Measurements from ENCODE around the gene IL13RA1. TPM values are rescaled to one million over a fixed set of nuclear protein-coding genes. Genes with fewer than 3 reads are reported as not detected.

The IL13RA1 gene
- 28.2 TPM for total RNA-seq (2021; ENCODE audit: unreplicated experiment)
- polyA plus RNA-seq (2012) = 10.6 and 11.3 TPM in 2 replicates
- Bru-seq, nascent RNA = percentile 67 among the genes with signal in this experiment
- BruChase-seq, experiment 1, labeled RNA remaining after a 6-hour chase = percentile 79 among the genes with signal in this experiment
- percentile 67 among the genes with signal in this experiment for BruChase-seq, experiment 2, labeled RNA remaining after a 2-hour chase
- long read RNA-seq, full-length matches to known transcripts = 36 of 59 reads
- long read RNA-seq, partial matches to known transcripts = 11 of 59 reads
- long read RNA-seq, other reads (novel, unspliced or antisense) = 12 of 59 reads

GRCh38 chrX:118726887-118727685 is at the start of gene IL13RA1:
Gene IL13RA1, plus strand, starts transcription at chrX:118727606. Its CDS starts 33 bp downstream, at chrX:118727639.
- DNase-seq (ENCODE audit: low read depth, low spot score) (peak; percentile 60), ATAC-seq (peak; percentile 92)
- TF ChIP-seq SP1 (IDR thresholded peaks at IDR 0.05; ENCODE audit: low read depth) (peak; percentile 39), EZH2 (IDR thresholded peaks at IDR 0.05) (no peak), MAX (IDR thresholded peaks at IDR 0.05) (peak; percentile 69), ZNF274 (IDR thresholded peaks at IDR 0.05; ENCODE audit: low read depth, low read length) (no peak), POLR2AphosphoS5 (IDR thresholded peaks at IDR 0.05; ENCODE audit: low read depth, low read length) (peak; percentile 63; the same call in 1 of the 2 replicates), EGR1 (IDR thresholded peaks at IDR 0.05; ENCODE audit: low read depth) (0 out of 2 replicates have a peak, but pooled peaks have one; percentile 13)
- ChIA-PET POLR2A (no interaction called here), RAD21 (ENCODE audit: low non-redundant PET in 1 of 2, low total read pairs in 2 of 2, uncharacterized antibody in 2 of 2, unreplicated experiment in 2 of 2) (no interaction called here), CTCF (no interaction called here)
- Histone ChIP-seq H2AFZ (ENCODE audit: low read depth, low read length, poor library complexity, severe bottlenecking) (no peak within 1 kb of the TSS), H4K20me1 (ENCODE audit: insufficient read depth) (no peaks in the 10 kb centered on the region), H3K4me1 (ENCODE audit: control insufficient read depth in 1 of 2, insufficient read depth in 2 of 2, low read length in 2 of 2) (peaks cover 18 to 43% of the 10 kb centered on the region in 2 experiments), H3K4me3 (replicated peaks in 1 of 2; ENCODE audit: low read depth in 1 of 2, low read length in 2 of 2) (peak within 1 kb of the TSS; percentile 54 to 62), H3K9me2 (ENCODE audit: insufficient read depth) (no peaks in the 10 kb centered on the region), H3K36me3 (ENCODE audit: control insufficient read depth in 1 of 2, insufficient read depth in 2 of 2, low read length in 2 of 2) (no peaks in the 10 kb centered on the region), H3K4me2 (ENCODE audit: low read length) (peak within 1 kb of the TSS; percentile 72), H3K27ac (ENCODE audit: low read depth, low read length) (peak within 1 kb of the TSS; percentile 69), H3K9ac (ENCODE audit: low read length) (peak within 1 kb of the TSS; percentile 68), H3K9me3 (ENCODE audit: control insufficient read depth in 1 of 2, insufficient read depth in 1 of 2, low read depth in 1 of 2, low read length in 2 of 2) (no peaks in the 10 kb centered on the region), H3K27me3 (ENCODE audit: insufficient read depth, low read length) (no peaks in the 10 kb centered on the region), H3K79me2 (ENCODE audit: insufficient read depth, low read length) (no peaks in the 10 kb centered on the region)
- BruUV-seq (replicated peaks) = TSS peak; percentile 56
- intact Hi-C loops (cut with micrococcal nuclease) = no loop called here

GRCh38 chrX:118679290-118679689 is 48.1 kb upstream of the IL13RA1 start:
- Histone ChIP-seq H3K4me1 (ENCODE audit: control insufficient read depth in 1 of 2, insufficient read depth in 2 of 2, low read length in 2 of 2) (no peaks in the 10 kb centered on the region), H3K27me3 (ENCODE audit: insufficient read depth, low read length) (no peaks in the 10 kb centered on the region), H2AFZ (ENCODE audit: low read depth, low read length, poor library complexity, severe bottlenecking) (no peak overlapping the region), H3K4me3 (replicated peaks in 1 of 2; ENCODE audit: low read depth in 1 of 2, low read length in 2 of 2) (no peak overlapping the region), H3K9ac (ENCODE audit: low read length) (no peak overlapping the region), H3K36me3 (ENCODE audit: control insufficient read depth in 1 of 2, insufficient read depth in 2 of 2, low read length in 2 of 2) (no peaks in the 10 kb centered on the region), H3K9me3 (ENCODE audit: control insufficient read depth in 1 of 2, insufficient read depth in 1 of 2, low read depth in 1 of 2, low read length in 2 of 2) (no peaks in the 10 kb centered on the region), H3K27ac (ENCODE audit: low read depth, low read length) (no peak overlapping the region), H4K20me1 (ENCODE audit: insufficient read depth) (no peaks in the 10 kb centered on the region), H3K79me2 (ENCODE audit: insufficient read depth, low read length) (no peaks in the 10 kb centered on the region), H3K9me2 (ENCODE audit: insufficient read depth) (no peaks in the 10 kb centered on the region), H3K4me2 (ENCODE audit: low read length) (no peak overlapping the region)
- ChIA-PET CTCF (no interaction called here), RAD21 (ENCODE audit: low non-redundant PET in 1 of 2, low total read pairs in 2 of 2, uncharacterized antibody in 2 of 2, unreplicated experiment in 2 of 2) (no interaction called here), POLR2A (no interaction called here)
- ATAC-seq = peak; percentile 54; the same call in 1 of the 2 replicates
- no peak for DNase-seq (ENCODE audit: low read depth, low spot score)
- no TSS peak for BruUV-seq (replicated peaks)
- TF ChIP-seq RAD21 (IDR thresholded peaks at IDR 0.05; ENCODE audit: low read depth) (no peak), CTCF (IDR thresholded peaks at IDR 0.05 in 2 of 3, conservative IDR thresholded peaks at IDR 0.05 in 1 of 3; ENCODE audit: borderline replicate concordance in 1 of 3, insufficient read depth in 1 of 3, low read depth in 2 of 3, low read length in 2 of 3) (peak in 2 of 3 experiments; percentile 16 to 19; a peak in 1 of 6 replicates), EZH2phosphoT487 (IDR thresholded peaks at IDR 0.05; ENCODE audit: borderline replicate concordance) (no peak)
- intact Hi-C loops (cut with micrococcal nuclease) = no loop called here
